Epidermal melanocyte (primary cell): ENCODE data around the gene FAU.

Experiments
- DNase-seq: peaks from one replicate; pipeline ENCODE4 v3.0.0; 2011; ENCODE audit warnings: low spot score; ENCODE audit not compliant: insufficient read length

The FAU gene

GRCh38 chr11:65136515-65137096 lies 14.7 kb upstream of the FAU start:
- DNase-seq, result no peak

- DNase-seq, result no peak
Measured at GRCh38 chr11:65135633-65136145, 13.8 kb upstream of the FAU start.

DNA sequence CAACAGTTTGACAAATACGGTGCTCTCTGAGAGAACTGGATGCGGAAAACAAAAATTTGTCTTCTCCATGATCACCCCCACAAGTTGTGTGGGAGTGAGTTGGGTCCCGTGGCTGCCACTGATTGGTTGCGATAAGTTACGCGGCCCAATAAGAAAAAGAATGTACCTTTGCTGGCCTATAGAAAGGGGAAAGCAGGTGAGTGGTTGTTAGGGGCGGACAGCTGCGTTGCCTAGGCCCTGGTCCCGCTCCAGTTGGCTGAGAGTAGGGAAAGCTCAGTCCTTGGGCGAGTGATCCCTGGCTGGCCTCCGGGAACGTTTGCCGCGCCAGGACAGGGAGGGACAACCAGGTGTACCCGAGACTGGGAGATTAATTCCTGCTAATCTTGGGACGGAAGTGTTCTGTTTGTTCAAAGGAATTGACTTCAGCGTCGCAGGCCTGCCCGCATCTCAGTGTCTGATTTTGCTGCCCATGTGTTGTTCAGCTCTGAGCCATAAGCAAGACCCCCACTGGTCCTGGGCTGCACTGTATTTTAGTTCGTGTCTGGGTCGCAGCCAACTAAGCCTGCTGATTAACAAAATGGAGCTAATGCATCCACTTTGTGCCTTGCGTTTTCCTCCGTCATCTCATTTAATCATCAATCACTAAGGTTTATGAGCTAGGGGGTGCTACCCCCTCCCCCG lies 13.2 kb upstream of the FAU start:
- DNase-seq, result peak; percentile 98

DNA sequence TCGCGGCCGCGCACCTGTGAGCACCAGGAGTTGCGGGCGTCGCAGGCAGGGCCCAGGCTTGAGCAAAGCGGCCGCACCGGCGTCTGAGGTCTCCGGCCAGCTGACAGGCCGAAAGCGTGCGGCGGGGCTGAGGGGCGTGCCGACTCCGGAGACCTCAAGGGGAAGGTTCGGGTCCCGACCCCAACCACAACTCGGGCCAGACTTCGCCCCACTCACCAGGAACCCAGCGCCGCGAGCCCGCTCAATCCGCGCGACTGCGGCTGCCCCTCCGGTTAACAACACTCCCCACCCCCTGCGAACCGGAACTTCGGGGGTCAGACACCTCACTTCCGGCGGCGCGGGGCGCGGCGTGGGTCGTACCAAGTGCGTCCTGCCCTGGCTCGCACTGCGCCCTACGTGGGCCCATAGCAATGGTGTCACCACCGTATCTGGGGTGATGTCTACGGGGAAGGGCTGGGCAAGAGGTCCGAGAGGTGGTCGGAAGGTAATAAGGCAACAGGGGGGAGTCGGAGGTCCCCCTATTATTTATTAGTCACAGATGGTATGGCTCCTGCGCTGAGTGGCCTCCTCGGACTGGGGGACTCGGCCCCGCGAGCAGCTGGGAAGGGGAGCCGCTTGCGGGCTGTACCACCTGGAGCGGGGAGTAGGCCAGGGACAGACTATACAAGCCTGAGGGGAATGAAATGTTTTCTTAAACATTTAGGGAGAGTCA lies 12.5 kb upstream of the FAU start, which contains the start of gene SYVN1:
SYVN1 (minus strand) TSS at position 280 of the 712 bp plus-strand sequence. CDS start 918 bp downstream, outside the sequence.
- peak; percentile 93 for DNase-seq

DNA sequence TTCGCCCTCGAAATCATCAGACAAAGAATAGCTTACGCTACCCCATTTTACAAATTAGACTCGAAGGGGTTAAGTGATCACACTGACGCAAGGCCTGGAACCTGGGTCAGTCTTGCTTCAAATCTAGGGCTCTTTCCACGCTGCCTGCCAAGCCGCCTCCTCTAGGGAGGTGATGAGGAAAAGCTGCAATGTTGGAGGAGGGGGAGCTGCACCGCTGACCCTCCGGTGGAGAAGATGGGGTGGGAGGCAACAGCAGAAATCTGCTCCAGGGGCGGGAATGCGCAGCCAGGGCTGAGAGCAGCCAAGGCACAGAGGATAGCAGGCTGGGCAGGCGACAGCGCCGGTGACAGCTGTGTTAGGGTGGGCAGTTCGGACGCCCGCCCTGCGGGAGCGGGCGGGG lies 11.8 kb upstream of the FAU start:
- no peak for DNase-seq

GRCh38 chr11:65132988-65133700 lies 11.2 kb upstream of the FAU start:
- DNase-seq, result no peak

GRCh38 chr11:65132238-65132987 lies 10.5 kb upstream of the FAU start:
- no peak for DNase-seq

DNA sequence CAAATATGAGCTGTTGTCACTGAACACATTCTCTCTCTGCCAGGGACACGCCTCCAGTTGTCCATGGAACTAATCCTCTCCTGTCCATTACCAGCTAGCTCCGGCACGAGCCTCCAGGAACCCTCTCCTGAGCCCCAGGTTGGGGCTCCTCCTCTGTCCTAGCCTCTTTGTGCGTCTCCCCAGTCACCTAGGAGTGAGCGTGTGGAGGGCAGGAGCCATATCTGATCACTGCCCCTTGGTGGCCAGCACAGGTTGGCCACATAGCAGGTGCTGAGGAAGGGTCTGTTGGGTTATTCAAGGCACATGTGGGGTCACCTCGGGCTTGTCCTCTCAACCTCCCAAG lies 9.9 kb upstream of the FAU start:
- no peak for DNase-seq

DNA sequence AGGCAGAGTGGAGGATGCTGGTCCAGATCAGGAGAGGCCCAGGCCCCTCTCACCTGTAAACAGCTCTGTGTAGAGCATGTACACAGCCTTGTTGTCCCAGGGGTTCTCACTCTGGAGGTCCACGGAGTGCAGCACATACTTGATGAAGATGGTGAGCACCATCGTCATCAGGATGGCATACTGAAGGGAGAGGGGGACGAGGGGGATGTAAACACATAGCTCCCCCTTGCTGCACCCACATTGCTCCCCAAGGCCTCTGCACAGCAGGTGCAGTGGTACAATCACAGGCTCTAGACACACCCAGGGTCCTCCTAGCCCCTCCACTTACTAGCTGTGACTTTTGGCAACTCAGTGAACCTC lies 9.5 kb upstream of the FAU start:
- no peak for DNase-seq

GRCh38 chr11:65130631-65131416 lies 8.9 kb upstream of the FAU start:
- no peak for DNase-seq

- no peak for DNase-seq
Measured at GRCh38 chr11:65129649-65130441, 7.9 kb upstream of the FAU start.

GRCh38 chr11:65128182-65129145 lies 6.5 kb upstream of the FAU start:
- DNase-seq, result no peak

DNA sequence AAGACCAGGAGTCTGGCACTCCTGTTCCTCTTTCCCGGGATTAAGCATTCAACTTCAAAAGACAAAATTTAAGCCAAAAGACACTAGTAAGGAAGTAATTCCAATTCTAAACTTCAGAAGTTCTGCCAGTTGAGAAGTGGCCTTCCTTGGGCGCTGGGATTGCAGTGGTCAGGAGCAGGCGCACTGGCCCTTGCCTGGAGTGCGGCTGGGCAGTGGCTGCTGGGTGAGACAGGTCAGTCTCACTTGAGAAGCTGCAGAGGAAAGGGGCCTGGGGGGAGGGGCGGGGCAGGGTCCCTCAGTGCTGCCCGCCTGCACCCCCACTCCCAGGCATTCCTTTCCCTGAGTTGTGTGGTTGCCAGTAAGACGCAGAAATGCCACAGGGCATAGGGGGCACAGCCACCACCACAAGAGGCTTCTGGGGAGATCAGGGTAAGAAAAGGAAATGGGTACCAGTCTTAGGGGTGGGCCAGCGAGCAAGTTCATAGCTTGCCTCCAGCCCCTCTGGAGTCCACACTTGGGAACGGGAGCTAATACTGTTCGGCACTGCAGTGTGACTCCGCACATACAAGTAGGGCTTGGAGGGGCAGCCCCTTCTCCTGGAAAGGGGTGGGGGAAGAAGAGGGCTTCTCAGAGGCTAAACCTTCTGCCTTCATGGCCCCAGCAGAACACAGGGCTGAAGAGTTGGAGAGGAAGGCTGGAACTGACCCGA lies 5.7 kb upstream of the FAU start:
- DNase-seq, result no peak

DNA sequence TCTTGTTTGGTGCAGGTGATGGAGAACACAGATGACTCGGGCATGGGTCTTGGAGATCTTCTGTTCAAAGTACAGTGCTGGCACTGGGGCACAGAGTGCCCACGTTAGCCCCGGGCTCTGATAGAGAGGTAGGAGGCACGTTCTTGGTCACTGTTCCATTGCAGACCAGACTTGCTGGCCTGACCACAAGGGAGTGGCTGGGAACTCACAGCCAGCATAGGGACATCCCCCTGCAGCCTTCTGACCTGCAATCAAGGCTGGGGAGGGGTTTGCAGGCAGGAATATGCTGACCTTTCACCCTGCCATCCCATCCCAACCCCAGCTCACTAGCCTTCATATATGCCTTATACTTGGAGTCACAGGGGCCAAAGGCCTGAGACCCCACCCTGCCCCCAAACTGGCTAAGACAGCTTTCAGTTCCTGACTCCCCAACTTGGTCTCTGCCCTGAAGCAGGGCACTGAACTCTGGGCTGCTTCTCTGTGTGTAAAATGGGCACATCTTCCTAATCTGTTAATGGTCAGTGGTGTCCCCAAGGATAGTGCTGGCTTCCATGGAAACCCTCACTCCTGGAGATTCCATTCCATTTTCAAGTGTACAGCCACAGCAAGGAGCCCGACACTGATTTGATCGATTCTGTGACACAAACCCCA lies 4.8 kb upstream of the FAU start:
- DNase-seq, result no peak

GRCh38 chr11:65125197-65126056 lies 3.5 kb upstream of the FAU start:
- DNase-seq, result no peak

GRCh38 chr11:65124480-65125196 lies 2.7 kb upstream of the FAU start:
- DNase-seq, result no peak
